Tibial nerve (tissue), 4 donors: Measurements from ENCODE around the gene MLLT1.

Experiments used
- EP300 ChIP-seq, 2 donors: sonication (generic); formaldehyde crosslinking; IDR thresholded peaks; one replicate each; pipeline ENCODE4 v1.6.1; 2017; ENCODE audit warnings: antibody characterized with exemption in 2 of 2, mild to moderate bottlenecking in 1 of 2
- POLR2A ChIP-seq, 2 donors: fragments of 450-650 bp; IDR thresholded peaks; one replicate each; pipeline ENCODE4 v1.6.1; 2017; ENCODE audit warnings: antibody characterized with exemption in 2 of 2, mild to moderate bottlenecking in 2 of 2, moderate library complexity in 2 of 2
- TF ChIP-seq, protein P1 (sequence below), 5 experiments: fragments of 200-600 bp in 3 of 5; fragments of 450-650 bp in 2 of 5; sonication (generic) in 3 of 5; IDR thresholded peaks; one replicate each; pipeline ENCODE4 v1.5.1; 2016 to 2019; ENCODE audit warnings: antibody characterized with exemption in 5 of 5, mild to moderate bottlenecking in 3 of 5, moderate library complexity in 2 of 5

DNA sequence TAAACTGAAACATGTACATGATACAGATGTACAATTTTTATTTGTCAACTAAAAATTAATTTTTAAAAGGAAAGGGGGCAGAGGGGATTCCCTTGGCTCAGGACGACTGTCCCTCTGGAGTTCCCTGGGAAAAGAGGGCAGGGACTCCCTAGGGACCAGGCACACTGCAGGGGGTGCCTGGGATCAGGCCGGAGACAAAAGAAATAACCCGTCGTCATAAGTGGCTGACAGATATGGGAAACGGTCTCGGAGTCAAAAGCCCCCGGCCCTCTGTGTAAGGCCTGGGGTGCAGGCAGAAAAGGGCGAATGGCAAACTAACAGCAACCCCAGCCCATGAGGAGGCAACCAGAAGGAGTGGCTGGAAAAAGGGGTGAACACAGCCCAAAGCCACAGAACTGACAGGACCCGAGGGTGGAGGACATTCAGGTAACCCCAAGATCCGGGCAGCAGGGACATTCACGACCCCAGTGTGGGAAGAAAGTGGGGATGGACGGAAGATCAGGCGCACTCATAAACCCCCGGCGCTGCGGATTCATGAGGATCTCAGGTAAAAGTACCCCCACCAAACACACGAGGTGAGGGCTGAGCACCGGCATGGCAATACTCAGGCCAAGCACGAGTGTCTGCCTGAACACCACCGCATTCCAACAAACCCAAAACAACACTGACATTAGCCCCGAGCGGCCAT is 6.7 kb downstream of the MLLT1 start:
- TF ChIP-seq EP300 (IDR thresholded peaks at IDR 0.05): no peak
- TF ChIP-seq, protein P1, sequence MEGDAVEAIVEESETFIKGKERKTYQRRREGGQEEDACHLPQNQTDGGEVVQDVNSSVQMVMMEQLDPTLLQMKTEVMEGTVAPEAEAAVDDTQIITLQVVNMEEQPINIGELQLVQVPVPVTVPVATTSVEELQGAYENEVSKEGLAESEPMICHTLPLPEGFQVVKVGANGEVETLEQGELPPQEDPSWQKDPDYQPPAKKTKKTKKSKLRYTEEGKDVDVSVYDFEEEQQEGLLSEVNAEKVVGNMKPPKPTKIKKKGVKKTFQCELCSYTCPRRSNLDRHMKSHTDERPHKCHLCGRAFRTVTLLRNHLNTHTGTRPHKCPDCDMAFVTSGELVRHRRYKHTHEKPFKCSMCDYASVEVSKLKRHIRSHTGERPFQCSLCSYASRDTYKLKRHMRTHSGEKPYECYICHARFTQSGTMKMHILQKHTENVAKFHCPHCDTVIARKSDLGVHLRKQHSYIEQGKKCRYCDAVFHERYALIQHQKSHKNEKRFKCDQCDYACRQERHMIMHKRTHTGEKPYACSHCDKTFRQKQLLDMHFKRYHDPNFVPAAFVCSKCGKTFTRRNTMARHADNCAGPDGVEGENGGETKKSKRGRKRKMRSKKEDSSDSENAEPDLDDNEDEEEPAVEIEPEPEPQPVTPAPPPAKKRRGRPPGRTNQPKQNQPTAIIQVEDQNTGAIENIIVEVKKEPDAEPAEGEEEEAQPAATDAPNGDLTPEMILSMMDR (IDR thresholded peaks at IDR 0.05): no peak
- no peak for TF ChIP-seq POLR2A (IDR thresholded peaks at IDR 0.05)
